HG03095 (cell line): ENCODE measurements around the gene TSPAN4.
A peak's percentile ranks its signal among the peaks of the same experiment; 100 is the strongest.

ENCODE experiments used
- ATAC-seq: cut with Tn5 transposase; IDR thresholded peaks from one replicate; pipeline ENCODE4 v1.9.1; 2021; ENCODE audit warnings: moderate library complexity; ENCODE audit not compliant: unreplicated experiment

TSPAN4 gene

GRCh38 chr11:833114-833791, 9.4 kb upstream of the TSPAN4 start:
- no peak for ATAC-seq

GRCh38 chr11:833849-834311, 8.8 kb upstream of the TSPAN4 start:
- ATAC-seq: no peak

- ATAC-seq: no peak
Measured at GRCh38 chr11:834371-835316, 8.0 kb upstream of the TSPAN4 start.

- ATAC-seq: no peak
Measured at GRCh38 chr11:836274-836673, 6.4 kb upstream of the TSPAN4 start.

- no peak for ATAC-seq
Measured at GRCh38 chr11:836700-837099, 6.0 kb upstream of the TSPAN4 start.

GRCh38 chr11:837189-837989, 5.3 kb upstream of the TSPAN4 start:
- no peak for ATAC-seq

GRCh38 chr11:837990-838307, 4.7 kb upstream of the TSPAN4 start:
- ATAC-seq: no peak

GRCh38 chr11:838441-839279, 4.0 kb upstream of the TSPAN4 start:
- ATAC-seq: no peak

GRCh38 chr11:839280-839623, 3.4 kb upstream of the TSPAN4 start:
- no peak for ATAC-seq

GRCh38 chr11:839875-840617, 2.6 kb upstream of the TSPAN4 start:
- no peak for ATAC-seq

GRCh38 chr11:841981-842369, 677 bp upstream of the TSPAN4 start:
- ATAC-seq: peak; percentile 14

GRCh38 chr11:843086-843734, 558 bp downstream of the TSPAN4 start:
- no peak for ATAC-seq

- no peak for ATAC-seq
Measured at GRCh38 chr11:843818-844692, 1.4 kb downstream of the TSPAN4 start.

- ATAC-seq: no peak
Measured at GRCh38 chr11:844693-845644, 2.3 kb downstream of the TSPAN4 start.

GRCh38 chr11:845872-846495, 3.3 kb downstream of the TSPAN4 start:
- ATAC-seq: no peak

GRCh38 chr11:846496-847098, 3.9 kb downstream of the TSPAN4 start:
- ATAC-seq: no peak

GRCh38 chr11:847876-848275, 5.2 kb downstream of the TSPAN4 start:
- ATAC-seq: no peak
